Brain microvascular endothelial cell (primary cell): ENCODE results near the gene UBE2B.

Experiments used
- DNase-seq: peaks from one replicate; pipeline ENCODE4 v3.0.0-alpha.2; 2020
- H3K27ac ChIP-seq: fragments of 250-450 bp; sonication (Bioruptor Pico); 2 replicates; pipeline ENCODE4 v1.5.1; 2020; ENCODE audit warnings: mild to moderate bottlenecking, moderate library complexity
- H3K27me3 ChIP-seq: fragments of 250-450 bp; sonication (Bioruptor Pico); replicated peaks from 2 replicates; pipeline ENCODE4 v1.5.1; 2020; ENCODE audit warnings: mild to moderate bottlenecking
- H3K36me3 ChIP-seq: fragments of 250-450 bp; sonication (Bioruptor Pico); replicated peaks from 2 replicates; pipeline ENCODE4 v1.5.1; 2020; ENCODE audit warnings: mild to moderate bottlenecking
- H3K4me3 ChIP-seq: 2 replicates; pipeline ENCODE4 v1.5.1; 2011; ENCODE audit warnings: low read depth, mild to moderate bottlenecking, control low read depth, low read length, moderate library complexity
- in situ Hi-C: cut with HindIII; loops from 2 replicates; pipeline ENCODE4 v1.10.0; 2017; ENCODE audit warnings: low sequenced_read_pairs, low pct_ligation_motif_present
- TF ChIP-seq, protein P1 (sequence below): IDR thresholded peaks from 2 replicates; pipeline ENCODE4 v1.5.1; 2011; ENCODE audit warnings: low read depth, mild to moderate bottlenecking, moderate library complexity, low read length, control low read depth, inconsistent platforms; ENCODE audit errors: missing control alignments

The UBE2B gene

GRCh38 chr5:134394932-134395331, 23.6 kb downstream of the UBE2B start:
- no peaks in the 10 kb centered on the region for H3K27me3 ChIP-seq
- H3K4me3 ChIP-seq = no peak overlapping the region
- H3K36me3 ChIP-seq = peaks cover 53% of the 10 kb centered on the region
- in situ Hi-C loops = no loop called here
- no peak for DNase-seq
- no peak overlapping the region for H3K27ac ChIP-seq
- TF ChIP-seq, protein P1, sequence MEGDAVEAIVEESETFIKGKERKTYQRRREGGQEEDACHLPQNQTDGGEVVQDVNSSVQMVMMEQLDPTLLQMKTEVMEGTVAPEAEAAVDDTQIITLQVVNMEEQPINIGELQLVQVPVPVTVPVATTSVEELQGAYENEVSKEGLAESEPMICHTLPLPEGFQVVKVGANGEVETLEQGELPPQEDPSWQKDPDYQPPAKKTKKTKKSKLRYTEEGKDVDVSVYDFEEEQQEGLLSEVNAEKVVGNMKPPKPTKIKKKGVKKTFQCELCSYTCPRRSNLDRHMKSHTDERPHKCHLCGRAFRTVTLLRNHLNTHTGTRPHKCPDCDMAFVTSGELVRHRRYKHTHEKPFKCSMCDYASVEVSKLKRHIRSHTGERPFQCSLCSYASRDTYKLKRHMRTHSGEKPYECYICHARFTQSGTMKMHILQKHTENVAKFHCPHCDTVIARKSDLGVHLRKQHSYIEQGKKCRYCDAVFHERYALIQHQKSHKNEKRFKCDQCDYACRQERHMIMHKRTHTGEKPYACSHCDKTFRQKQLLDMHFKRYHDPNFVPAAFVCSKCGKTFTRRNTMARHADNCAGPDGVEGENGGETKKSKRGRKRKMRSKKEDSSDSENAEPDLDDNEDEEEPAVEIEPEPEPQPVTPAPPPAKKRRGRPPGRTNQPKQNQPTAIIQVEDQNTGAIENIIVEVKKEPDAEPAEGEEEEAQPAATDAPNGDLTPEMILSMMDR = no peak

- H3K27ac ChIP-seq = no peak overlapping the region
- H3K27me3 ChIP-seq = no peaks in the 10 kb centered on the region
- no peak overlapping the region for H3K4me3 ChIP-seq
- in situ Hi-C loops = no loop called here
- TF ChIP-seq, protein P1 = no peak
- H3K36me3 ChIP-seq = peaks cover 42% of the 10 kb centered on the region
- DNase-seq = no peak
These were observed 24.9 kb downstream of the UBE2B start for GRCh38 chr5:134396274-134396673.

- Histone ChIP-seq H3K4me3 (no peak overlapping the region), H3K27ac (no peak overlapping the region), H3K36me3 (peaks cover 33% of the 10 kb centered on the region), H3K27me3 (no peaks in the 10 kb centered on the region)
- DNase-seq = no peak
- TF ChIP-seq, protein P1 = no peak
- in situ Hi-C loops = no loop called here
These were observed 25.8 kb downstream of the UBE2B start for GRCh38 chr5:134397196-134397595.

GRCh38 chr5:134398609-134399155, 27.3 kb downstream of the UBE2B start:
- TF ChIP-seq, protein P1 = no peak
- in situ Hi-C loops = no loop called here
- no peak for DNase-seq
- H3K27ac ChIP-seq = no peak overlapping the region
- H3K4me3 ChIP-seq = no peak overlapping the region
- no peaks in the 10 kb centered on the region for H3K27me3 ChIP-seq
- H3K36me3 ChIP-seq = peaks cover 22% of the 10 kb centered on the region

- peaks cover 2% of the 10 kb centered on the region for H3K36me3 ChIP-seq
- H3K27ac ChIP-seq = no peak overlapping the region
- no peaks in the 10 kb centered on the region for H3K27me3 ChIP-seq
- in situ Hi-C loops = no loop called here
- DNase-seq = no peak
- no peak overlapping the region for H3K4me3 ChIP-seq
- TF ChIP-seq, protein P1 = no peak
These were observed 32.6 kb downstream of the UBE2B start for GRCh38 chr5:134403951-134404350.

DNA sequence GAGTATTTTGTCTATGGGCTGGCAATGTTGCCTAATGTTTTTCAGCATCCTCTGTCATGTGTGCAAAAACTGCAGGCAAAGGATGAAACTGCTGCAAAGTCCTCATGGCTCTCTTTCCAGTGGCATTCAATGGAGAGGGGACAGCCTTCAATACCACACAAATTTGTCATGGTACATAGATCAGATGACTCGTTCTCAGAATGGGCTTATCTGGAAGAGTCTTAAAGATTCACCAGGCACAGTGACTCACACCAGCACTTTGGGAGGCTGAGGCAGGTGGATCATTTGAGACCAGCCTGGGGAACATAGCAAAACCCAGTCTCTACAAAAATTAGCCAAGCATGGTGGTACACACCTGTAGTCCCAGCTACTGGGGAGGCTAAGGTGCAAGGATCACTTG, 35.0 kb downstream of the UBE2B start:
- in situ Hi-C loops = no loop called here
- DNase-seq = no peak
- Histone ChIP-seq H3K36me3 (no peaks in the 10 kb centered on the region), H3K27me3 (no peaks in the 10 kb centered on the region), H3K4me3 (no peak overlapping the region), H3K27ac (no peak overlapping the region)
- TF ChIP-seq, protein P1 = no peak
